NCI-H128 (cell line): Measurements from ENCODE around the gene UMAD1.

Experiments
- DNase-seq: peaks from one replicate; lab custom pipeline; 2025; ENCODE audit not compliant: unreplicated experiment; lab: John Stamatoyannopoulos, UW

UMAD1 gene

GRCh38 chr7:7761974-7762779, 121.6 kb downstream of the UMAD1 start:
- no peak for DNase-seq

- DNase-seq = no peak
These were observed 124.2 kb downstream of the UMAD1 start for GRCh38 chr7:7764520-7765396.

GRCh38 chr7:7765422-7765821, 124.9 kb downstream of the UMAD1 start:
- DNase-seq = no peak

GRCh38 chr7:7766671-7767070, 126.1 kb downstream of the UMAD1 start:
- DNase-seq = no peak

GRCh38 chr7:7768977-7769709, 128.6 kb downstream of the UMAD1 start:
- no peak for DNase-seq

- no peak for DNase-seq
These were observed 129.4 kb downstream of the UMAD1 start for GRCh38 chr7:7769710-7770627.

- no peak for DNase-seq
These were observed 130.9 kb downstream of the UMAD1 start for GRCh38 chr7:7771452-7771851.

GRCh38 chr7:7772397-7772821, 131.9 kb downstream of the UMAD1 start:
- peak; percentile 49 for DNase-seq

GRCh38 chr7:7773334-7774309, 133.1 kb downstream of the UMAD1 start:
- DNase-seq = no peak

GRCh38 chr7:7779888-7780287, 139.3 kb downstream of the UMAD1 start:
- no peak for DNase-seq

GRCh38 chr7:7783001-7783400, 142.4 kb downstream of the UMAD1 start:
- DNase-seq = no peak

GRCh38 chr7:7785344-7785973, 144.9 kb downstream of the UMAD1 start:
- no peak for DNase-seq

GRCh38 chr7:7786595-7786994, 146.0 kb downstream of the UMAD1 start:
- no peak for DNase-seq

- DNase-seq = no peak
These were observed 149.0 kb downstream of the UMAD1 start for GRCh38 chr7:7789551-7789988.

- DNase-seq = no peak
These were observed 149.6 kb downstream of the UMAD1 start for GRCh38 chr7:7790041-7790741.

- DNase-seq = no peak
These were observed 151.0 kb downstream of the UMAD1 start for GRCh38 chr7:7791523-7791922.

GRCh38 chr7:7792056-7792455, 151.5 kb downstream of the UMAD1 start:
- DNase-seq = no peak

GRCh38 chr7:7793249-7793648, 152.7 kb downstream of the UMAD1 start:
- DNase-seq = no peak
